Kidney (tissue), 14 donors: ENCODE results near the gene ADRB2. TPM values are rescaled to one million over a fixed set of nuclear protein-coding genes. Genes with fewer than 3 reads are reported as not detected.
"Not testable (repeated sequence)": the region's sequence is repeated elsewhere in the genome, so short reads cannot be mapped to it uniquely, and the experiment has no call there.

Experiments
- DNase-seq, 5 donors: peaks; one replicate each; pipeline ENCODE4 v3.0.0-alpha.2; 2013 to 2020
- FAIRE-seq: peaks from 2 replicates; lab custom pipeline; 2012; peaks lifted over from hg19 to GRCh38; lab: Jason Lieb, UNC
- H3K27ac ChIP-seq, 2 donors: one replicate each; pipeline ENCODE4 v1.7.0; 2013; ENCODE audit warnings: low read depth in 2 of 2, low read length in 2 of 2, inconsistent platforms in 1 of 2
- H3K27me3 ChIP-seq: one replicate; pipeline ENCODE4 v1.7.1; 2013; ENCODE audit warnings: low read length, inconsistent platforms; ENCODE audit not compliant: control insufficient read depth, insufficient read depth
- H3K36me3 ChIP-seq, 3 donors: one replicate each; pipeline versions ENCODE4 v1.7.0 to v1.7.1; 2013; ENCODE audit warnings: low read length in 3 of 3, control low read depth in 1 of 3, inconsistent platforms in 1 of 3; ENCODE audit not compliant: insufficient read depth in 3 of 3, control insufficient read depth in 2 of 3
- H3K4me1 ChIP-seq, 3 donors: one replicate each; pipeline versions ENCODE4 v1.7.0 to v1.7.1; 2013; ENCODE audit warnings: low read length in 3 of 3, inconsistent platforms in 1 of 3, low read depth in 1 of 3; ENCODE audit not compliant: control insufficient read depth in 2 of 3, insufficient read depth in 2 of 3
- H3K4me3 ChIP-seq, 3 donors: one replicate each; pipeline versions ENCODE4 v1.7.0 to v1.8.1; 2013; ENCODE audit warnings: low read length in 3 of 3, control low read depth in 1 of 3, inconsistent platforms in 1 of 3
- H3K9ac ChIP-seq, 3 donors: one replicate each; pipeline versions ENCODE4 v1.7.0 to v1.7.1; 2013; ENCODE audit warnings: low read length in 3 of 3, control low read depth in 1 of 3, inconsistent platforms in 1 of 3
- H3K9me3 ChIP-seq, 3 donors: one replicate each; pipeline versions ENCODE4 v1.7.0 to v1.7.1; 2013; ENCODE audit warnings: low read length in 3 of 3, control low read depth in 1 of 3, inconsistent platforms in 1 of 3; ENCODE audit not compliant: control insufficient read depth in 2 of 3, insufficient read depth in 1 of 3
- intact Hi-C: fragments of 100-400 bp; cut with DNase I; formaldehyde crosslinking; loops from one replicate; pipeline ENCODE4 v1.11.1; 2022
- polyA plus RNA-seq: library from polyadenylated mRNA; stranded (reverse); fragments of 350-450 nt; fragmentation: Illumina TruSeq; extraction: RNeasy Lipid Tissue Mini Kit (QIAGEN cat#74804); gene quantifications from one replicate; pipeline ENCODE4 v1.2.3, GENCODE V29; 2014; ENCODE audit warnings: low read depth, low replicate concordance; ENCODE audit not compliant: insufficient read depth
- total RNA-seq: library from RNA; stranded (reverse); fragmentation: NEBNext Ultra II Directional; extraction: Animal tissue kit (Norgen Biotek cat#: 25700); gene quantifications from one replicate; pipeline ENCODE4 v1.2.1, GENCODE V29; 2021
- TF ChIP-seq, protein P1 (sequence below): IDR thresholded peaks from 3 replicates; pipeline ENCODE4 v1.5.1; 2012; ENCODE audit warnings: mild to moderate bottlenecking, moderate library complexity, borderline replicate concordance; ENCODE audit not compliant: insufficient read depth; ENCODE audit errors: extremely low read depth
- donor health status: control.
- donor health status: control.
- donor health status: control.
- donor health status: control.
- donor health status: control.
- donor health status: DM: yes; HTN: yes; CAD: no.
- donor health status: Normal renal cell carcinoma (clear cell type).

The ADRB2 gene
- total and polyA plus RNA-seq, 2 donors from 2014 or later: 0.92 to 5.0 TPM

GRCh38 chr5:148799737-148800527, 26.5 kb upstream of the ADRB2 start:
- H3K27ac ChIP-seq: no peak overlapping the region
- DNase-seq (no peak), FAIRE-seq (no peak)
- intact Hi-C loops: no loop called here
- TF ChIP-seq, protein P1, sequence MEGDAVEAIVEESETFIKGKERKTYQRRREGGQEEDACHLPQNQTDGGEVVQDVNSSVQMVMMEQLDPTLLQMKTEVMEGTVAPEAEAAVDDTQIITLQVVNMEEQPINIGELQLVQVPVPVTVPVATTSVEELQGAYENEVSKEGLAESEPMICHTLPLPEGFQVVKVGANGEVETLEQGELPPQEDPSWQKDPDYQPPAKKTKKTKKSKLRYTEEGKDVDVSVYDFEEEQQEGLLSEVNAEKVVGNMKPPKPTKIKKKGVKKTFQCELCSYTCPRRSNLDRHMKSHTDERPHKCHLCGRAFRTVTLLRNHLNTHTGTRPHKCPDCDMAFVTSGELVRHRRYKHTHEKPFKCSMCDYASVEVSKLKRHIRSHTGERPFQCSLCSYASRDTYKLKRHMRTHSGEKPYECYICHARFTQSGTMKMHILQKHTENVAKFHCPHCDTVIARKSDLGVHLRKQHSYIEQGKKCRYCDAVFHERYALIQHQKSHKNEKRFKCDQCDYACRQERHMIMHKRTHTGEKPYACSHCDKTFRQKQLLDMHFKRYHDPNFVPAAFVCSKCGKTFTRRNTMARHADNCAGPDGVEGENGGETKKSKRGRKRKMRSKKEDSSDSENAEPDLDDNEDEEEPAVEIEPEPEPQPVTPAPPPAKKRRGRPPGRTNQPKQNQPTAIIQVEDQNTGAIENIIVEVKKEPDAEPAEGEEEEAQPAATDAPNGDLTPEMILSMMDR: no peak
- H3K36me3 ChIP-seq: no peaks in the 10 kb centered on the region
- H3K4me3 ChIP-seq: no peak overlapping the region
- no peaks in the 10 kb centered on the region for H3K4me1 ChIP-seq
- H3K27me3 ChIP-seq: no peaks in the 10 kb centered on the region
- H3K9me3 ChIP-seq: no peaks in the 10 kb centered on the region
- H3K9ac ChIP-seq: no peak overlapping the region

- Histone ChIP-seq H3K27ac (no peak overlapping the region), H3K4me1 (no peaks in the 10 kb centered on the region), H3K9me3 (no peaks in the 10 kb centered on the region), H3K36me3 (no peaks in the 10 kb centered on the region), H3K4me3 (no peak overlapping the region), H3K9ac (no peak overlapping the region), H3K27me3 (no peaks in the 10 kb centered on the region)
- FAIRE-seq (no peak), DNase-seq (no peak)
- TF ChIP-seq, protein P1: no peak
- intact Hi-C loops: no loop called here
Measured at GRCh38 chr5:148801682-148802276, 24.6 kb upstream of the ADRB2 start.

GRCh38 chr5:148803451-148803850, 23.0 kb upstream of the ADRB2 start:
- H3K27me3 ChIP-seq, H3K4me1 ChIP-seq, intact Hi-C loops, H3K36me3 ChIP-seq, H3K27ac ChIP-seq, H3K9me3 ChIP-seq, H3K9ac ChIP-seq, H3K4me3 ChIP-seq, FAIRE-seq, DNase-seq: not testable (repeated sequence)

GRCh38 chr5:148804393-148804792, 22.0 kb upstream of the ADRB2 start:
- Histone ChIP-seq H3K9me3 (no peaks in the 10 kb centered on the region), H3K27ac (no peak overlapping the region), H3K9ac (no peak overlapping the region), H3K36me3 (no peaks in the 10 kb centered on the region), H3K27me3 (no peaks in the 10 kb centered on the region), H3K4me3 (no peak overlapping the region), H3K4me1 (no peaks in the 10 kb centered on the region)
- TF ChIP-seq, protein P1: no peak
- intact Hi-C loops: no loop called here
- no peak for FAIRE-seq
- DNase-seq: no peak
